H1 (cell line): ENCODE data around the gene PAQR7. TPM values are rescaled to one million over a fixed set of nuclear protein-coding genes. Genes with fewer than 3 reads are reported as not detected.

Experiments
- CBX5 ChIP-seq: fragments of 300-800, 300-1000 bp; sonication (generic); IDR thresholded peaks from 2 replicates; pipeline ENCODE4 v1.7.1; 2016; ENCODE audit warnings: antibody characterized with exemption, low read length, low read depth
- CBX8 ChIP-seq: fragments of 300-800, 300-1000 bp; sonication (generic); IDR thresholded peaks from 2 replicates; pipeline ENCODE4 v1.7.1; 2016; ENCODE audit warnings: low read depth, low read length, borderline replicate concordance
- E2F6 ChIP-seq: IDR thresholded peaks from 2 replicates; pipeline ENCODE4 v1.6.1; 2012; ENCODE audit warnings: inconsistent platforms
- EP300 ChIP-seq, 2 experiments: IDR thresholded peaks; 1 replicate in 1 of 2; 2 replicates in 1 of 2; pipeline ENCODE4 v1.6.1; 2011 to 2012; ENCODE audit warnings: low read depth in 2 of 2, low read length in 2 of 2, mild to moderate bottlenecking in 2 of 2, borderline replicate concordance in 1 of 2, inconsistent platforms in 1 of 2, moderate library complexity in 1 of 2
- HDAC2 ChIP-seq, 2 experiments: fragments of 300-600 bp in 1 of 2; sonication (generic) in 1 of 2; IDR thresholded peaks; 2 replicates each; pipeline ENCODE4 v1.6.1; 2011 to 2012; ENCODE audit warnings: low read depth in 2 of 2, low read length in 2 of 2, mild to moderate bottlenecking in 2 of 2, moderate library complexity in 2 of 2, borderline replicate concordance in 1 of 2, inconsistent platforms in 1 of 2
- KDM1A ChIP-seq: fragments of 200-600, 300-600 bp; sonication (generic); IDR thresholded peaks from 2 replicates; pipeline ENCODE4 v1.7.1; 2016; ENCODE audit warnings: mild to moderate bottlenecking, low read length, borderline replicate concordance
- KDM4A ChIP-seq: IDR thresholded peaks from one replicate; pipeline ENCODE4 v1.7.1; 2012; ENCODE audit warnings: low read depth, mild to moderate bottlenecking, moderate library complexity, low read length, inconsistent platforms; ENCODE audit not compliant: severe bottlenecking
- PHF8 ChIP-seq: fragments of 200-600 bp; sonication (generic); conservative IDR thresholded peaks from 2 replicates; pipeline ENCODE4 v1.7.1; 2012; ENCODE audit warnings: low read depth, mild to moderate bottlenecking, inconsistent platforms, low read length, moderate library complexity
- RNF2 ChIP-seq: fragments of 200-900, 300-1000 bp; sonication (generic); IDR thresholded peaks from 2 replicates; pipeline ENCODE4 v1.7.1; 2016; ENCODE audit warnings: borderline replicate concordance, low read depth, mild to moderate bottlenecking, antibody characterized with exemption, low read length; ENCODE audit not compliant: poor library complexity, severe bottlenecking; ENCODE audit errors: missing control alignments
- RXRA ChIP-seq: IDR thresholded peaks from 2 replicates; pipeline ENCODE4 v1.6.1; 2011; ENCODE audit warnings: low read depth, mild to moderate bottlenecking, low read length, moderate library complexity; ENCODE audit not compliant: insufficient read depth
- TAF1 ChIP-seq: IDR thresholded peaks from 2 replicates; pipeline ENCODE4 v1.6.1; 2011; ENCODE audit warnings: mild to moderate bottlenecking, low read depth, low read length
- polyA plus RNA-seq, 7 experiments: library from polyadenylated mRNA; depleted of rRNA in 3 of 7; stranded (reverse) in 5 of 7; unstranded in 2 of 7; fragments of >200 nt in 5 of 7; fragments of 200-250 nt in 2 of 7; gene quantifications; 1 replicate in 5 of 7; 2 replicates in 1 of 7; 4 replicates in 1 of 7; pipeline versions ENCODE4 v1.2.1 to v1.2.3, GENCODE V29; 2011 to 2013; ENCODE audit warnings: missing spikeins in 2 of 7, mixed read lengths in 2 of 7
- total RNA-seq: library from RNA; stranded (reverse); fragmentation: NEBNext Ultra II Directional; extraction: Animal tissue kit (Norgen Biotek cat#: 25700); gene quantifications from 2 replicates; pipeline ENCODE4 v1.2.1, GENCODE V29; 2021

PAQR7 gene
- total and polyA plus RNA-seq, 2 of the 8 experiments (the other 6 are each of a cell fraction or from before 2014, with no cell fraction given) = 7.3 to 7.4 TPM

- TF ChIP-seq E2F6 = no peak
- no peak for TF ChIP-seq TAF1
- TF ChIP-seq CBX5 = no peak
- TF ChIP-seq CBX8 = no peak
- TF ChIP-seq HDAC2 (IDR thresholded peaks at IDR 0.05; ENCODE audit: borderline replicate concordance in 1 of 2, low read depth in 2 of 2, low read length in 2 of 2) = no peak
- no peak for TF ChIP-seq PHF8
- no peak for TF ChIP-seq KDM1A
- no peak for TF ChIP-seq KDM4A
- no peak for TF ChIP-seq RNF2
- TF ChIP-seq EP300 (IDR thresholded peaks at IDR 0.05; ENCODE audit: borderline replicate concordance in 1 of 2, low read depth in 2 of 2, low read length in 2 of 2) = no peak
- no peak for TF ChIP-seq RXRA
These were observed 17.6 kb upstream of the PAQR7 start (continued) for GRCh38 chr1:25893116-25893515.
